Kidney (tissue), 14 donors: ENCODE data around the gene PDK2. TPM values are rescaled to one million over a fixed set of nuclear protein-coding genes. Genes with fewer than 3 reads are reported as not detected.

Experiments used
- DNase-seq, 5 donors: peaks; one replicate each; pipeline ENCODE4 v3.0.0-alpha.2; 2013 to 2020
- FAIRE-seq: peaks from 2 replicates; lab custom pipeline; 2012; peaks lifted over from hg19 to GRCh38; lab: Jason Lieb, UNC
- H3K27ac ChIP-seq, 2 donors: one replicate each; pipeline ENCODE4 v1.7.0; 2013; ENCODE audit warnings: low read depth in 2 of 2, low read length in 2 of 2, inconsistent platforms in 1 of 2
- H3K27me3 ChIP-seq: one replicate; pipeline ENCODE4 v1.7.1; 2013; ENCODE audit warnings: low read length, inconsistent platforms; ENCODE audit not compliant: control insufficient read depth, insufficient read depth
- H3K36me3 ChIP-seq, 3 donors: one replicate each; pipeline versions ENCODE4 v1.7.0 to v1.7.1; 2013; ENCODE audit warnings: low read length in 3 of 3, control low read depth in 1 of 3, inconsistent platforms in 1 of 3; ENCODE audit not compliant: insufficient read depth in 3 of 3, control insufficient read depth in 2 of 3
- H3K4me1 ChIP-seq, 3 donors: one replicate each; pipeline versions ENCODE4 v1.7.0 to v1.7.1; 2013; ENCODE audit warnings: low read length in 3 of 3, inconsistent platforms in 1 of 3, low read depth in 1 of 3; ENCODE audit not compliant: control insufficient read depth in 2 of 3, insufficient read depth in 2 of 3
- H3K4me3 ChIP-seq, 3 donors: one replicate each; pipeline versions ENCODE4 v1.7.0 to v1.8.1; 2013; ENCODE audit warnings: low read length in 3 of 3, control low read depth in 1 of 3, inconsistent platforms in 1 of 3
- H3K9ac ChIP-seq, 3 donors: one replicate each; pipeline versions ENCODE4 v1.7.0 to v1.7.1; 2013; ENCODE audit warnings: low read length in 3 of 3, control low read depth in 1 of 3, inconsistent platforms in 1 of 3
- H3K9me3 ChIP-seq, 3 donors: one replicate each; pipeline versions ENCODE4 v1.7.0 to v1.7.1; 2013; ENCODE audit warnings: low read length in 3 of 3, control low read depth in 1 of 3, inconsistent platforms in 1 of 3; ENCODE audit not compliant: control insufficient read depth in 2 of 3, insufficient read depth in 1 of 3
- CTCF ChIP-seq: IDR thresholded peaks from 3 replicates; pipeline ENCODE4 v1.5.1; 2012; ENCODE audit warnings: mild to moderate bottlenecking, moderate library complexity, borderline replicate concordance; ENCODE audit not compliant: insufficient read depth; ENCODE audit errors: extremely low read depth
- intact Hi-C: fragments of 100-400 bp; cut with DNase I; formaldehyde crosslinking; loops from one replicate; pipeline ENCODE4 v1.11.1; 2022
- polyA plus RNA-seq: library from polyadenylated mRNA; stranded (reverse); fragments of 350-450 nt; fragmentation: Illumina TruSeq; extraction: RNeasy Lipid Tissue Mini Kit (QIAGEN cat#74804); gene quantifications from one replicate; pipeline ENCODE4 v1.2.3, GENCODE V29; 2014; ENCODE audit warnings: low read depth, low replicate concordance; ENCODE audit not compliant: insufficient read depth
- total RNA-seq: library from RNA; stranded (reverse); fragmentation: NEBNext Ultra II Directional; extraction: Animal tissue kit (Norgen Biotek cat#: 25700); gene quantifications from one replicate; pipeline ENCODE4 v1.2.1, GENCODE V29; 2021
- donor health status: control.
- donor health status: control.
- donor health status: control.
- donor health status: control.
- donor health status: control.
- donor health status: DM: yes; HTN: yes; CAD: no.
- donor health status: Normal renal cell carcinoma (clear cell type).

The PDK2 gene
- total and polyA plus RNA-seq, 2 donors from 2014 or later: 41.9 to 121 TPM

DNA sequence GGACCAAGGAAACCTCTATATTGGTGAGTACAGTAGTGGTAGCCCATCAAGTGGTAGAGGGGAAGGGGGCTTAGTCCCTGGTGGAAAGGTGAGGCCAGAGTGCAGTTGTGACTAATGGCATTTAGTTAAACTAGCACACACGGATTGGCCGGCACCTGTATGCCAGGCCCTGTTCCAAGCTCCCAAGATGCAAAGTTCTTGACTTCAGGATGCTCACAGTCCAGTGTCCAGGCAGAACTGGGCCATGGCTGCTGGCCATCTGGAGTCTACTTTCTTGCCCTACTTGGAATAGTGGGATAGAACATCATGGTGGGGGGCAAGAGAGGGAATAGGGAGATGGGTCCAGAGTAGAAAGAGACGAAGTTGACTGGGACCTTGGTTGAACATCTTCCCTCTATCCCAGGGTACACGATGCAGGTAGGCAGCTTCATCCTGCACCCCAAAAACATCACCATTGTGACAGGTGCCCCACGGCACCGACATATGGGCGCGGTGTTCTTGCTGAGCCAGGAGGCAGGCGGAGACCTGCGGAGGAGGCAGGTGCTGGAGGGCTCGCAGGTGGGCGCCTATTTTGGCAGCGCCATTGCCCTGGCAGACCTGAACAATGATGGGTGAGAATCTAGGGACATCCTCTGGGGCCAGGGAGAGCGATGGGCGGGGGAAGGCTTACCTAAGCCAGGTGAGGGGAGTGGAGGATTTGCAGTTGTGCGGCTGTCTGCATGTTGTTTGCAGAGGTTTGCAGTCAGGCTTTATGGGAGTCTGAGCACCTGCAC is 24.1 kb upstream of the PDK2 start:
- Histone ChIP-seq H3K4me3 (no peak overlapping the region), H3K27me3 (no peaks in the 10 kb centered on the region), H3K4me1 (no peaks in the 10 kb centered on the region), H3K9ac (no peak overlapping the region), H3K27ac (no peak overlapping the region), H3K9me3 (no peaks in the 10 kb centered on the region), H3K36me3 (peaks cover 2 to 57% (median 17%) of the 10 kb centered on the region in 3 donors)
- FAIRE-seq (no peak), DNase-seq (peak in 1 of 5 donors; percentile 53)
- no peak for TF ChIP-seq CTCF
- intact Hi-C loops: no loop called here

DNA sequence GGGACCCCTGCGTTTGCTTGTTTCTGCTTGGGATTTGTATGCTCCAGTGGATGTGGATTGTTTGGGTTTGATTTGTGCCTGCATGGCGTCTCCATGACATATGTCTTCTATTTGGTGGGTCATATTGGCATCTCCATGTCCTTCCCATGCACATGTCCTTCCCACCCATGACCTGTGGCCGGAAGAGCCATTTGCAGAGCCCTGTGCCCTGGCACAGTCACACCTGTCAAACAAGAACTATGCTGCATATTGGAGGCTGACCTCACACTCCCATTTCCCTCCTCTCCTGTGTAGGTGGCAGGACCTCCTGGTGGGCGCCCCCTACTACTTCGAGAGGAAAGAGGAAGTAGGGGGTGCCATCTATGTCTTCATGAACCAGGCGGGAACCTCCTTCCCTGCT is 23.5 kb upstream of the PDK2 start:
- no peaks in the 10 kb centered on the region for H3K27me3 ChIP-seq
- FAIRE-seq (no peak), DNase-seq (no peak)
- TF ChIP-seq CTCF: no peak
- no peak overlapping the region for H3K27ac ChIP-seq
- H3K9ac ChIP-seq: no peak overlapping the region
- H3K4me1 ChIP-seq: no peaks in the 10 kb centered on the region
- intact Hi-C loops: no loop called here
- peaks cover 2 to 57% (median 17%) of the 10 kb centered on the region in 3 donors for H3K36me3 ChIP-seq
- H3K4me3 ChIP-seq: no peak overlapping the region
- no peaks in the 10 kb centered on the region for H3K9me3 ChIP-seq

DNA sequence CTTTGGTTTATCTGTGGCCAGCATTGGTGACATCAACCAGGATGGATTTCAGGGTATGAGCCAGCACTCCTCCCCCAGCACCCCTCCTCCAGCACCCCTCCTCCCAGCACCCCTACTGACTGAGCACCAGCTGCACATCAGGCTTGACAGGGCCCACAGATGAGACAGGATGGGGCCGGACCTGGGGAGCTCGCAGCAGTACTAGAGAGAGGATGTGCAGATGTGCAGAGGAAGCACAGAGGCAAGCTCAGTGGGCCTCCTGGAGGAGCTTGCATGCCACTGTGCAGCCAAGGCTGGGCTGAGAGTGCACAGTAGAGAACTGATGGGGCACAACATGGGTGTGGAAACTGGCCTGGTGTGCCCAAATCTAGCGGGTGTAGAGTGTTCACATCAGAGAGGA is 23.0 kb upstream of the PDK2 start:
- DNase-seq (peak in 1 of 5 donors; percentile 53), FAIRE-seq (no peak)
- H3K9me3 ChIP-seq: no peaks in the 10 kb centered on the region
- no peak overlapping the region for H3K9ac ChIP-seq
- H3K27me3 ChIP-seq: no peaks in the 10 kb centered on the region
- intact Hi-C loops: no loop called here
- no peak overlapping the region for H3K4me3 ChIP-seq
- H3K4me1 ChIP-seq: no peaks in the 10 kb centered on the region
- TF ChIP-seq CTCF: no peak
- H3K36me3 ChIP-seq: peaks cover 2 to 60% (median 17%) of the 10 kb centered on the region in 3 donors
- no peak overlapping the region for H3K27ac ChIP-seq

- TF ChIP-seq CTCF: no peak
- FAIRE-seq (no peak), DNase-seq (no peak)
- Histone ChIP-seq H3K9ac (no peak overlapping the region), H3K27ac (no peak overlapping the region), H3K4me1 (no peaks in the 10 kb centered on the region), H3K27me3 (no peaks in the 10 kb centered on the region), H3K4me3 (no peak overlapping the region), H3K36me3 (peaks cover 4 to 64% (median 22%) of the 10 kb centered on the region in 3 donors), H3K9me3 (no peaks in the 10 kb centered on the region)
- intact Hi-C loops: no loop called here
Observed at GRCh38 chr17:50072925-50073324, 22.2 kb upstream of the PDK2 start.
